CD4-positive, alpha-beta T cell treated with Interleukin-2 at 100 ng/mL for 4 hours (primary cell): ENCODE measurements around the gene LBX2.

Experiments
- DNase-seq: peaks from one replicate; pipeline ENCODE4 v3.0.0-alpha.2; 2020; ENCODE audit warnings: low spot score

The LBX2 gene

DNA sequence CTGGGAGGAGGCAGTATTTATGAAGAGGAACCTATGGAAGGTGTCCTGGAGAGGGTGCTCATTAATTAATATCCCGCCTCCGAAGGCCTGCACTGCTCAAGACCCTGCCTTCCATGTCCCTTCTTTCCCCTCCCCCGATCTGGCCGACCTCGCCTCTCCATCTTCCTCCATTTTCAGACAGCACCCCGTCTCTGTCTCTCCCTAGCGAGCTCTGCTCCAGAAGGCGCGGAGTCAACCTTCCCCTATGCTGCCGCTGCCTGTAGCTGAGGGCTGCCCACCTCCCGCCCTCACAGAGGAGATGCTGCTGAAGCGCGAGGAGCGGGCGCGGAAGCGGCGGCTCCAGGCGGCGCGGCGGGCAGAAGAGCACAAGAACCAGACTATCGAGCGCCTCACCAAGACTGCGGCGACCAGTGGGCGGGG is 42.3 kb downstream of the LBX2 start:
- DNase-seq: no peak

DNA sequence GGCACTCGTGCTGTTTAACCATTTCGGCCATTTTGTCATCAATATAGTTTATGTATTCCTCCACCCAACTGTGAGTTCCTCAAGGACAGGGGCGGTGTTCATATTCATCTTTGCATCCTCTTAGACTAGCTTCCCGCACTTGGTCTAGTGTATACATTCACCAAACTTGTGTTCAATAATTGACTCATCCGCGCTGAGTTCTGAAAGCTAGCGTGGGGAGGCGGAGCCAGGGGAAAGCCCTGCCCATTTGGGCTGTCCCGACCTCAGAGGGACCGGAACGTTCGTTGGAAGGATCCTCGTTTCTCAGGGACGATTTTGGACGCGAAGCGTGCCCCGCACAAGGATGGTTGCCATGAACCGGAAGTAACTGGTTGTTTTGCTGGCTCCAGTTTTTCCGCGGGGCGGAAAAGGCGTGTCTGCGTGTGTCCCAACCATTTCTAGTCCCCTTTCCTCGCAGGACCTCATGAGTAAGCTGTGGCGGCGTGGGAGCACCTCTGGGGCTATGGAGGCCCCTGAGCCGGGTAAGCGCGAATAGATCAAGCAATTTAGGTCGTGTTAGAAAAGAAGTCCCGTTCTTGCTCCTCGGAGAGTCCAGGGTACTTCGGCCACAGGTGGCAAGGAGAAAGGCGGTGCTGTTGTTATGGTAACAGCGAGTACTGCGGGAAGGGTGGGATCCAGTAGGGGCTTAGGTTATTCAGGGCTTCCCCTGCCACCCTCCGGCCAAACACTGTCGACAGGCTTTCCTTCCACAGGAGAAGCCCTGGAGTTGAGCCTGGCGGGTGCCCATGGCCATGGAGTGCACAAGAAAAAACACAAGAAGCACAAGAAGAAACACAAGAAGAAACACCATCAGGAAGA is 44.5 kb downstream of the LBX2 start, which contains the start of gene INO80B:
Gene INO80B, plus strand, starts transcription at position 434 of the 858 bp plus-strand sequence. Its CDS starts 30 bp downstream, at position 464.
- peak; percentile 99 for DNase-seq

DNA sequence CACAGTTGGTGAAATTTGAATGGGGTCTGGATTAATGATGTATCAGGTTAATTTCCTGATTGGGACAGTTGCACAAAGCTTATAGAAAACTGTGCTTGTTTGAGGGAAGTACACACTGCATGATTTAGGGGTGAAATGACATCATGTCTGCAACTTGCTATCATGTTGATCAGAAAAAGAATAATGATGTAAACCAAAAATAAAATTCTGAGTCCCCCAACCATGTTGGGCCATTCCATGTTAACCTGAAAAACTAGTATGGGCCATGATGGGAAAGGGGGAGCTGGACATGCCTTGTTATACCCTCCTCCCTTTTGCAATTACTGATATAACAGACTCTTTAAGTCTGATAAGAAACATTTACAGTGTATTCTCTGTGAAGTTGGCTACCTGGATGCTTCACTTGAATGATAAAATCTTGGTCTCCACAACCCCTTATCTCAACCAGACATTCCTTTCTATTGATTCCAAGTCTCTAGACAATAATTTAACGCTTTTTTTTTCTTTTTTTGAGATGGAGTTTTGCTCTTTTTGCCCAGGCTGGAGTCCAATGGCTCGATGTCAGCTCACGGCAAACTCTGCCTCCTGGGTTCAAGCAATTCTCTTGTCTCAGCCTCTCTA is 48.7 kb downstream of the LBX2 start:
- DNase-seq: no peak

DNA sequence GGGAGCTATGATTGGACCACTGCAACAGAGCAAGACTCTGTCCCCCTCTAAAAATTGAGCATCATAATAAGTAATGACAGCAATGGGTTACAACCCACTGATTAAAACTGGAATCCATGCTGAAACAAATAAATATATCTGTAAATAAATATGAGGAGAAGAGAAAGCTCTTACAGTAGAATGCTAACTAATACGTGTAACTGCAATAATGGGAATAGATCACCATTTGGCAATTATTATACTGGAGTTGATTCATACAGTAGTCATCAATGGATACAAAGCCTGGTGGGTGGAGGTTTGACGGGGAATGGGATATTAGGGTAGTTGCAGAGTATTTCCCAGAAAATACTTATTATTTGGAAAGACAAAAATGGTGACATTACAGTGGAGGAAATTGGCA is 50.6 kb downstream of the LBX2 start:
- DNase-seq: no peak
